H1 (cell line): ENCODE data around the gene SLC6A12. TPM values are rescaled to one million over a fixed set of nuclear protein-coding genes. Genes with fewer than 3 reads are reported as not detected.

Experiments
- EGR1 ChIP-seq: IDR thresholded peaks from 2 replicates; pipeline ENCODE4 v1.6.1; 2011; ENCODE audit warnings: low read depth, low read length, borderline replicate concordance
- FOSL1 ChIP-seq: IDR thresholded peaks from 2 replicates; pipeline ENCODE4 v1.6.1; 2011; ENCODE audit warnings: mild to moderate bottlenecking, low read depth, low read length, moderate library complexity; ENCODE audit not compliant: insufficient read depth
- HDAC6 ChIP-seq: IDR thresholded peaks from one replicate; pipeline ENCODE4 v1.7.1; 2012; ENCODE audit warnings: low read depth, mild to moderate bottlenecking, inconsistent platforms, low read length, moderate library complexity
- POLR2AphosphoS5 ChIP-seq: IDR thresholded peaks from 2 replicates; pipeline ENCODE4 v1.6.1; 2011; ENCODE audit warnings: low read depth, low read length
- SP4 ChIP-seq: IDR thresholded peaks from 2 replicates; pipeline ENCODE4 v1.6.1; 2012; ENCODE audit warnings: low read length, inconsistent platforms
- YY1 ChIP-seq: IDR thresholded peaks from 2 replicates; pipeline ENCODE4 v1.6.1; 2011; ENCODE audit warnings: low read depth, mild to moderate bottlenecking, low read length
- polyA plus RNA-seq, 7 experiments: library from polyadenylated mRNA; depleted of rRNA in 3 of 7; stranded (reverse) in 5 of 7; unstranded in 2 of 7; fragments of >200 nt in 5 of 7; fragments of 200-250 nt in 2 of 7; gene quantifications; 1 replicate in 5 of 7; 2 replicates in 1 of 7; 4 replicates in 1 of 7; pipeline versions ENCODE4 v1.2.1 to v1.2.3, GENCODE V29; 2011 to 2013; ENCODE audit warnings: missing spikeins in 2 of 7, mixed read lengths in 2 of 7
- total RNA-seq: library from RNA; stranded (reverse); fragmentation: NEBNext Ultra II Directional; extraction: Animal tissue kit (Norgen Biotek cat#: 25700); gene quantifications from 2 replicates; pipeline ENCODE4 v1.2.1, GENCODE V29; 2021
- TF ChIP-seq, protein P1 (sequence below): fragments of 300-600 bp; sonication (generic); IDR thresholded peaks from 2 replicates; pipeline ENCODE4 v1.7.1; 2012; ENCODE audit warnings: low read length, moderate library complexity, mild to moderate bottlenecking, inconsistent platforms; ENCODE audit not compliant: insufficient replicate concordance
- TF ChIP-seq, protein P2 (sequence below), 3 experiments: IDR thresholded peaks; 1 replicate in 2 of 3; 2 replicates in 1 of 3; pipeline versions ENCODE4 v1.5.1 to v1.6.1; 2011; ENCODE audit warnings: low read length in 3 of 3, mild to moderate bottlenecking in 3 of 3, inconsistent platforms in 2 of 3, low read depth in 1 of 3, moderate library complexity in 1 of 3; ENCODE audit not compliant: insufficient read depth in 1 of 3; ENCODE audit errors: control extremely low read depth in 1 of 3

SLC6A12 gene
- total and polyA plus RNA-seq, 2 of the 8 experiments (the other 6 are each of a cell fraction or from before 2014, with no cell fraction given) = 0.70 to 1.1 TPM

DNA sequence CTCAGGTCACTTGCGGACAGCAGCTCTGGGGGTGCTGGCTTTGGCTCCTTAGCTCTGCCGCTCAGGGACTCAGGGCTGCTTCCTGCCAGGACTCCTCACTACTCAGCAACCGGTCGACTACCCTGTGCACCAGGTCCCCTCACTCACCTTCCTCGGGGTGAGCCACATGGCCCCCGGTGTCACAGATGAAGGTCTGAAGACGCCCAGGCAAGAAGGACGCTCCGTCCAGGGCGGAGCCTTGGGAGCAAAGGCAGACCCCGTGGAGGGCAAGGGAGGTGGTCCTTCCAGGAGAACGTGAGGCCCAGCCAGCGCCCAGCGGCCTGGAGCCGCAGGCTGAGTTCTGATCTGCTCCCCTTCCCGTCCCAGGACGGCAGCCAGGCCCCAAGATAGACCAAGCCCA, 32.0 kb downstream of the SLC6A12 start (continued):
- TF ChIP-seq, protein P1, sequence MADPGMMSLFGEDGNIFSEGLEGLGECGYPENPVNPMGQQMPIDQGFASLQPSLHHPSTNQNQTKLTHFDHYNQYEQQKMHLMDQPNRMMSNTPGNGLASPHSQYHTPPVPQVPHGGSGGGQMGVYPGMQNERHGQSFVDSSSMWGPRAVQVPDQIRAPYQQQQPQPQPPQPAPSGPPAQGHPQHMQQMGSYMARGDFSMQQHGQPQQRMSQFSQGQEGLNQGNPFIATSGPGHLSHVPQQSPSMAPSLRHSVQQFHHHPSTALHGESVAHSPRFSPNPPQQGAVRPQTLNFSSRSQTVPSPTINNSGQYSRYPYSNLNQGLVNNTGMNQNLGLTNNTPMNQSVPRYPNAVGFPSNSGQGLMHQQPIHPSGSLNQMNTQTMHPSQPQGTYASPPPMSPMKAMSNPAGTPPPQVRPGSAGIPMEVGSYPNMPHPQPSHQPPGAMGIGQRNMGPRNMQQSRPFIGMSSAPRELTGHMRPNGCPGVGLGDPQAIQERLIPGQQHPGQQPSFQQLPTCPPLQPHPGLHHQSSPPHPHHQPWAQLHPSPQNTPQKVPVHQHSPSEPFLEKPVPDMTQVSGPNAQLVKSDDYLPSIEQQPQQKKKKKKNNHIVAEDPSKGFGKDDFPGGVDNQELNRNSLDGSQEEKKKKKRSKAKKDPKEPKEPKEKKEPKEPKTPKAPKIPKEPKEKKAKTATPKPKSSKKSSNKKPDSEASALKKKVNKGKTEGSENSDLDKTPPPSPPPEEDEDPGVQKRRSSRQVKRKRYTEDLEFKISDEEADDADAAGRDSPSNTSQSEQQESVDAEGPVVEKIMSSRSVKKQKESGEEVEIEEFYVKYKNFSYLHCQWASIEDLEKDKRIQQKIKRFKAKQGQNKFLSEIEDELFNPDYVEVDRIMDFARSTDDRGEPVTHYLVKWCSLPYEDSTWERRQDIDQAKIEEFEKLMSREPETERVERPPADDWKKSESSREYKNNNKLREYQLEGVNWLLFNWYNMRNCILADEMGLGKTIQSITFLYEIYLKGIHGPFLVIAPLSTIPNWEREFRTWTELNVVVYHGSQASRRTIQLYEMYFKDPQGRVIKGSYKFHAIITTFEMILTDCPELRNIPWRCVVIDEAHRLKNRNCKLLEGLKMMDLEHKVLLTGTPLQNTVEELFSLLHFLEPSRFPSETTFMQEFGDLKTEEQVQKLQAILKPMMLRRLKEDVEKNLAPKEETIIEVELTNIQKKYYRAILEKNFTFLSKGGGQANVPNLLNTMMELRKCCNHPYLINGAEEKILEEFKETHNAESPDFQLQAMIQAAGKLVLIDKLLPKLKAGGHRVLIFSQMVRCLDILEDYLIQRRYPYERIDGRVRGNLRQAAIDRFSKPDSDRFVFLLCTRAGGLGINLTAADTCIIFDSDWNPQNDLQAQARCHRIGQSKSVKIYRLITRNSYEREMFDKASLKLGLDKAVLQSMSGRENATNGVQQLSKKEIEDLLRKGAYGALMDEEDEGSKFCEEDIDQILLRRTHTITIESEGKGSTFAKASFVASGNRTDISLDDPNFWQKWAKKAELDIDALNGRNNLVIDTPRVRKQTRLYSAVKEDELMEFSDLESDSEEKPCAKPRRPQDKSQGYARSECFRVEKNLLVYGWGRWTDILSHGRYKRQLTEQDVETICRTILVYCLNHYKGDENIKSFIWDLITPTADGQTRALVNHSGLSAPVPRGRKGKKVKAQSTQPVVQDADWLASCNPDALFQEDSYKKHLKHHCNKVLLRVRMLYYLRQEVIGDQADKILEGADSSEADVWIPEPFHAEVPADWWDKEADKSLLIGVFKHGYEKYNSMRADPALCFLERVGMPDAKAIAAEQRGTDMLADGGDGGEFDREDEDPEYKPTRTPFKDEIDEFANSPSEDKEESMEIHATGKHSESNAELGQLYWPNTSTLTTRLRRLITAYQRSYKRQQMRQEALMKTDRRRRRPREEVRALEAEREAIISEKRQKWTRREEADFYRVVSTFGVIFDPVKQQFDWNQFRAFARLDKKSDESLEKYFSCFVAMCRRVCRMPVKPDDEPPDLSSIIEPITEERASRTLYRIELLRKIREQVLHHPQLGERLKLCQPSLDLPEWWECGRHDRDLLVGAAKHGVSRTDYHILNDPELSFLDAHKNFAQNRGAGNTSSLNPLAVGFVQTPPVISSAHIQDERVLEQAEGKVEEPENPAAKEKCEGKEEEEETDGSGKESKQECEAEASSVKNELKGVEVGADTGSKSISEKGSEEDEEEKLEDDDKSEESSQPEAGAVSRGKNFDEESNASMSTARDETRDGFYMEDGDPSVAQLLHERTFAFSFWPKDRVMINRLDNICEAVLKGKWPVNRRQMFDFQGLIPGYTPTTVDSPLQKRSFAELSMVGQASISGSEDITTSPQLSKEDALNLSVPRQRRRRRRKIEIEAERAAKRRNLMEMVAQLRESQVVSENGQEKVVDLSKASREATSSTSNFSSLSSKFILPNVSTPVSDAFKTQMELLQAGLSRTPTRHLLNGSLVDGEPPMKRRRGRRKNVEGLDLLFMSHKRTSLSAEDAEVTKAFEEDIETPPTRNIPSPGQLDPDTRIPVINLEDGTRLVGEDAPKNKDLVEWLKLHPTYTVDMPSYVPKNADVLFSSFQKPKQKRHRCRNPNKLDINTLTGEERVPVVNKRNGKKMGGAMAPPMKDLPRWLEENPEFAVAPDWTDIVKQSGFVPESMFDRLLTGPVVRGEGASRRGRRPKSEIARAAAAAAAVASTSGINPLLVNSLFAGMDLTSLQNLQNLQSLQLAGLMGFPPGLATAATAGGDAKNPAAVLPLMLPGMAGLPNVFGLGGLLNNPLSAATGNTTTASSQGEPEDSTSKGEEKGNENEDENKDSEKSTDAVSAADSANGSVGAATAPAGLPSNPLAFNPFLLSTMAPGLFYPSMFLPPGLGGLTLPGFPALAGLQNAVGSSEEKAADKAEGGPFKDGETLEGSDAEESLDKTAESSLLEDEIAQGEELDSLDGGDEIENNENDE = no peak
- TF ChIP-seq POLR2AphosphoS5 = no peak
- TF ChIP-seq HDAC6 = no peak
- TF ChIP-seq, protein P2, sequence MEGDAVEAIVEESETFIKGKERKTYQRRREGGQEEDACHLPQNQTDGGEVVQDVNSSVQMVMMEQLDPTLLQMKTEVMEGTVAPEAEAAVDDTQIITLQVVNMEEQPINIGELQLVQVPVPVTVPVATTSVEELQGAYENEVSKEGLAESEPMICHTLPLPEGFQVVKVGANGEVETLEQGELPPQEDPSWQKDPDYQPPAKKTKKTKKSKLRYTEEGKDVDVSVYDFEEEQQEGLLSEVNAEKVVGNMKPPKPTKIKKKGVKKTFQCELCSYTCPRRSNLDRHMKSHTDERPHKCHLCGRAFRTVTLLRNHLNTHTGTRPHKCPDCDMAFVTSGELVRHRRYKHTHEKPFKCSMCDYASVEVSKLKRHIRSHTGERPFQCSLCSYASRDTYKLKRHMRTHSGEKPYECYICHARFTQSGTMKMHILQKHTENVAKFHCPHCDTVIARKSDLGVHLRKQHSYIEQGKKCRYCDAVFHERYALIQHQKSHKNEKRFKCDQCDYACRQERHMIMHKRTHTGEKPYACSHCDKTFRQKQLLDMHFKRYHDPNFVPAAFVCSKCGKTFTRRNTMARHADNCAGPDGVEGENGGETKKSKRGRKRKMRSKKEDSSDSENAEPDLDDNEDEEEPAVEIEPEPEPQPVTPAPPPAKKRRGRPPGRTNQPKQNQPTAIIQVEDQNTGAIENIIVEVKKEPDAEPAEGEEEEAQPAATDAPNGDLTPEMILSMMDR (IDR thresholded peaks at IDR 0.05; ENCODE audit: control extremely low read depth in 1 of 3, insufficient read depth in 1 of 3, low read depth in 1 of 3, low read length in 3 of 3) = no peak
- no peak for TF ChIP-seq YY1
- TF ChIP-seq FOSL1 = no peak
- TF ChIP-seq EGR1 = no peak
- no peak for TF ChIP-seq SP4
